GM06990 (cell line): ENCODE measurements around the gene DMTF1.

Source experiments
- DNase-seq: peaks from one replicate; pipeline ENCODE4 v3.0.0-alpha.2; 2011; ENCODE audit not compliant: insufficient read length; ENCODE audit errors: extremely low read depth
- H3K27me3 ChIP-seq: replicated peaks from 2 replicates; pipeline ENCODE4 v1.6.0; 2011; ENCODE audit warnings: low read length; ENCODE audit not compliant: control insufficient read depth, insufficient read depth
- H3K36me3 ChIP-seq: 2 replicates; pipeline ENCODE4 v1.5.1; 2011; ENCODE audit warnings: low read length; ENCODE audit not compliant: control insufficient read depth, insufficient read depth
- H3K4me3 ChIP-seq: replicated peaks from 2 replicates; pipeline ENCODE4 v1.5.1; 2011; ENCODE audit warnings: low read depth, mild to moderate bottlenecking, control low read depth, low read length
- CTCF ChIP-seq: IDR thresholded peaks from 2 replicates; pipeline ENCODE4 v1.5.1; 2011; ENCODE audit warnings: low read length, control low read depth, mild to moderate bottlenecking, inconsistent platforms; ENCODE audit not compliant: insufficient read depth, poor library complexity, severe bottlenecking

Gene DMTF1

GRCh38 chr7:87154569-87154968, 2.3 kb downstream of the DMTF1 start:
- DNase-seq: no peak
- no peaks in the 10 kb centered on the region for H3K27me3 ChIP-seq
- peak overlapping the region; percentile 87 for H3K4me3 ChIP-seq
- H3K36me3 ChIP-seq: no peaks in the 10 kb centered on the region
- TF ChIP-seq CTCF: no peak

GRCh38 chr7:87155788-87156187, 3.5 kb downstream of the DMTF1 start:
- Histone ChIP-seq H3K27me3 (no peaks in the 10 kb centered on the region), H3K36me3 (no peaks in the 10 kb centered on the region), H3K4me3 (peak overlapping the region; percentile 87)
- DNase-seq: no peak
- no peak for TF ChIP-seq CTCF

GRCh38 chr7:87156709-87157108, 4.5 kb downstream of the DMTF1 start:
- no peak overlapping the region; the same call in 1 of the 2 replicates for H3K4me3 ChIP-seq

GRCh38 chr7:87159538-87159937, 7.3 kb downstream of the DMTF1 start:
- TF ChIP-seq CTCF: no peak
- H3K36me3 ChIP-seq: no peaks in the 10 kb centered on the region; the same call in 1 of the 2 replicates
- H3K27me3 ChIP-seq: no peaks in the 10 kb centered on the region
- DNase-seq: peak; percentile 29
- H3K4me3 ChIP-seq: no peak overlapping the region

More at GRCh38 chr7:87156709-87157108, 4.5 kb downstream of the DMTF1 start:
- DNase-seq: no peak
- TF ChIP-seq CTCF: no peak
- no peaks in the 10 kb centered on the region for H3K36me3 ChIP-seq
- H3K27me3 ChIP-seq: no peaks in the 10 kb centered on the region

GRCh38 chr7:87164433-87164832, 12.2 kb downstream of the DMTF1 start:
- Histone ChIP-seq H3K36me3 (peaks cover 12% of the 10 kb centered on the region), H3K27me3 (no peaks in the 10 kb centered on the region), H3K4me3 (no peak overlapping the region)
- no peak for DNase-seq
- TF ChIP-seq CTCF: no peak

GRCh38 chr7:87170828-87171227, 18.6 kb downstream of the DMTF1 start:
- Histone ChIP-seq H3K4me3 (no peak overlapping the region), H3K27me3 (no peaks in the 10 kb centered on the region), H3K36me3 (peaks cover 20% of the 10 kb centered on the region)
- no peak for TF ChIP-seq CTCF
- no peak for DNase-seq
